ENCODE results near the gene FOXP2. TPM values are rescaled to one million over a fixed set of nuclear protein-coding genes. Genes with fewer than 3 reads are reported as not detected.

The FOXP2 gene
- total and polyA plus RNA-seq, 9 donors = 5.0 to 26.5 (median 15.0) TPM

DNA sequence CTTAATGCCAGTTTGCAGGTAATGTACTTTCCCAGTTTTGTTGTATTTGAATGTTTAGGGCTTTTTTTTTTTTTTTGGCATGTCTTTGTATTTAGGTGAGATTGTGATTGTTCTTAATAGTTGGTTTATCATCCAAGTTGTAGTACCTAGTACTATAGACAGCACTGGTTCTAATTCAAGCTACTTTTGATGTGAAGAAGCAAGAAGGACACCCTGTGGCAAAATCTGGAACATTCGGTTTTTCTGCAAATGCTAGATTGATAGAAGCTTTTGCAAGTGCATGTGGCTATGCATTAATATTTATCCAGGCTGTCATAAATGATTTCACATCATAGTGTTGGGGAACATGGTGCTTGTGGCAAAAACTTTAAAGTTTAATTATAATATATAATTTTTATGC is 248.9 kb downstream of the FOXP2 start:
- no peak overlapping the region for H3K4me3 ChIP-seq
- H3K27me3 ChIP-seq = no peaks in the 10 kb centered on the region
- WGBS, 3 donors = 77 to 81% (median 79%) methylated on average over 1 of the region's 1 CpG
- no peak for DNase-seq
- H3K36me3 ChIP-seq = no peaks in the 10 kb centered on the region
- no peaks in the 10 kb centered on the region for H3K4me1 ChIP-seq (ENCODE audit: insufficient read depth)
- H3K9me3 ChIP-seq = no peaks in the 10 kb centered on the region
- intact Hi-C loops (cut with DNase I) = loop anchor here in 1 of 4 donors (5.0 kb wide), 1 partner anchor 1129 kb away; no protein-coding TSS in a partner anchor
- H3K27ac ChIP-seq = no peak overlapping the region
- TF ChIP-seq, protein P1, sequence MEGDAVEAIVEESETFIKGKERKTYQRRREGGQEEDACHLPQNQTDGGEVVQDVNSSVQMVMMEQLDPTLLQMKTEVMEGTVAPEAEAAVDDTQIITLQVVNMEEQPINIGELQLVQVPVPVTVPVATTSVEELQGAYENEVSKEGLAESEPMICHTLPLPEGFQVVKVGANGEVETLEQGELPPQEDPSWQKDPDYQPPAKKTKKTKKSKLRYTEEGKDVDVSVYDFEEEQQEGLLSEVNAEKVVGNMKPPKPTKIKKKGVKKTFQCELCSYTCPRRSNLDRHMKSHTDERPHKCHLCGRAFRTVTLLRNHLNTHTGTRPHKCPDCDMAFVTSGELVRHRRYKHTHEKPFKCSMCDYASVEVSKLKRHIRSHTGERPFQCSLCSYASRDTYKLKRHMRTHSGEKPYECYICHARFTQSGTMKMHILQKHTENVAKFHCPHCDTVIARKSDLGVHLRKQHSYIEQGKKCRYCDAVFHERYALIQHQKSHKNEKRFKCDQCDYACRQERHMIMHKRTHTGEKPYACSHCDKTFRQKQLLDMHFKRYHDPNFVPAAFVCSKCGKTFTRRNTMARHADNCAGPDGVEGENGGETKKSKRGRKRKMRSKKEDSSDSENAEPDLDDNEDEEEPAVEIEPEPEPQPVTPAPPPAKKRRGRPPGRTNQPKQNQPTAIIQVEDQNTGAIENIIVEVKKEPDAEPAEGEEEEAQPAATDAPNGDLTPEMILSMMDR (IDR thresholded peaks at IDR 0.05) = no peak
- TF ChIP-seq EP300 (IDR thresholded peaks at IDR 0.05) (no peak), POLR2A (IDR thresholded peaks at IDR 0.05) (no peak)

DNA sequence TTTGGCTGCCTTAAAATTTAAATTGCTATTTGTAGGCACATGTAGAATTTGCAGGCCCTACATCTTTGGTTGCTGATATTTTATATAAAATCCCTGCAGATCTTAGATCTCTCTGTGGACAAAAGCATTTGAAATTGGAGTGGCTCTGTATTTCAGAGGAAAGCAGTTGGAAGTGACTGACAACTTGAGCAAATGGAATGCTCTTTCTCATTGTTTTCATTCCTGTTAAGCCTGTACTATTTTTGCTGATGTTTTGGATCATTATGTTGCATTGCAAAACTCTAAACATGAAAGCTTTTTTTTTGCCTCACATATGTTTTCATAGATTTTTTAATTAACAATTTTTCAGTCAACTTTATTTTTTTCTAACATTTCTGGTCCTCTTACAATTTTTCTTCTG is 256.1 kb downstream of the FOXP2 start:
- Histone ChIP-seq H3K9me3 (no peaks in the 10 kb centered on the region), H3K4me3 (no peak overlapping the region), H3K4me1 (ENCODE audit: insufficient read depth) (no peaks in the 10 kb centered on the region), H3K36me3 (no peaks in the 10 kb centered on the region), H3K27ac (no peak overlapping the region), H3K27me3 (no peaks in the 10 kb centered on the region)
- intact Hi-C loops (cut with DNase I) = no loop called here
- DNase-seq = no peak
- TF ChIP-seq, protein P1 (IDR thresholded peaks at IDR 0.05) = no peak
- TF ChIP-seq EP300 (IDR thresholded peaks at IDR 0.05) (no peak), POLR2A (IDR thresholded peaks at IDR 0.05) (no peak)

DNA sequence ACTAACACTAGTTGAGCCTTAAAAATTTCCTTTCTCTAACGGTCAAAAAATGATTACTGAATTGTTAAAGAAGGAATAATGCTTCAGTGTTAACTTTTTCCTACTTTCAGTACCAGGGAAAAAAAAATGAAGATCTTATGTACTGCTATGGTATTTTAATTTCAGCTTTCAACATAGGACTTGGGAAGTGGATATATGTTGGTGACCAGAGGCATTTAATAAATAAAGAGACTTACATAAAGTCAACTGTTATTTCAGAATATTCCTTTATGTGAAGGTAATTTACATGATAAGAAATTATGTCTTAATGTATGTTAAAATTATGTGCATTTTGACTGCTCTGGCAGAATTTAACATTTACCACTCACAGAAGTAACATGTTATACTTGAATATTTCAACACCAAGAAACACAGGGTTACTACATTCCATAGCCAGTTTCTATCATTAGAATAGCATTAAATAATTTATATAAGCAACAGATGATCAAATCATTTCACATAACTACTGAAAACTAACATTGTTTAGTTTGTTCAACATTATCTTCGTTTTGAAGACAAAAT is 257.0 kb downstream of the FOXP2 start:
- TF ChIP-seq EP300 (IDR thresholded peaks at IDR 0.05) = no peak
- no peak for TF ChIP-seq POLR2A (IDR thresholded peaks at IDR 0.05)
- TF ChIP-seq, protein P1 (IDR thresholded peaks at IDR 0.05) = no peak
- H3K27me3 ChIP-seq = no peaks in the 10 kb centered on the region
- DNase-seq = no peak
- no peaks in the 10 kb centered on the region for H3K36me3 ChIP-seq
- no peak overlapping the region for H3K4me3 ChIP-seq
- no peaks in the 10 kb centered on the region for H3K9me3 ChIP-seq
- no peaks in the 10 kb centered on the region for H3K4me1 ChIP-seq (ENCODE audit: insufficient read depth)
- intact Hi-C loops (cut with DNase I) = no loop called here
- no peak overlapping the region for H3K27ac ChIP-seq
- 79 to 83% (median 83%) methylated on average over 2 of the region's 2 CpGs for WGBS, 3 donors

DNA sequence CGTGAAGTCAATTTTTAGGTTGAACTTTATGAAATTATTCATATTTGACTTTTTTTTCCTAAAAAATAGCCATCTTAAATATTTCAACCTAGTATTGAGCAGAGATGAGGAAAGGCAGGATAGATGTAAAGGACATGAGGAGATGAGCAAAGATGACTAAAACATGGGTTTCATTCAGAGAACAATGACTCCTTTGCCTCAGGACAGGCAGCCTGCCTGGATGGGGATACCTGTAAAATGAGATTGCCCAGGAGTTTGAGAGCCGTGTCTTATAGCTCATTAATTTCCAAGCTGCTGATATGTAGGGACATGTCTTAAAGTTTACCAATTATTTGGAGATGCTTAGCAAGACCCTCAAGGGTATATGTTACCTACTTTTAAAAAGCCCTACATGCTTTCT is 263.5 kb downstream of the FOXP2 start:
- Histone ChIP-seq H3K27me3 (no peaks in the 10 kb centered on the region), H3K27ac (no peak overlapping the region), H3K4me3 (no peak overlapping the region), H3K4me1 (ENCODE audit: insufficient read depth) (no peaks in the 10 kb centered on the region), H3K9me3 (no peaks in the 10 kb centered on the region), H3K36me3 (no peaks in the 10 kb centered on the region)
- intact Hi-C loops (cut with DNase I) = no loop called here
- TF ChIP-seq, protein P1 (IDR thresholded peaks at IDR 0.05) = no peak
- TF ChIP-seq POLR2A (IDR thresholded peaks at IDR 0.05) = no peak
- TF ChIP-seq EP300 (IDR thresholded peaks at IDR 0.05) = no peak
- DNase-seq = no peak
- 90 to 94% (median 90%) methylated on average over 2 of the region's 2 CpGs for WGBS, 3 donors

All from ovary (tissue), 9 donors.